ENCODE results near the gene C11orf16. TPM values are rescaled to one million over a fixed set of nuclear protein-coding genes. Genes with fewer than 3 reads are reported as not detected.
"Not testable (repeated sequence)": the region's sequence is repeated elsewhere in the genome, so short reads cannot be mapped to it uniquely, and the experiment has no call there.

The C11orf16 gene
- total RNA-seq, 1 donor from 2014 or later: not detected

GRCh38 chr11:8908099-8908498 is 24.6 kb downstream of the C11orf16 start:
- DNase-seq: no peak
- H3K27me3 Mint-ChIP-seq: peaks cover 2% of the 10 kb centered on the region
- ATAC-seq (ENCODE audit: low read depth): no peak
- H3K27ac Mint-ChIP-seq: no peak overlapping the region
- ChIA-PET CTCF (no interaction called here), POLR2A (no interaction called here)
- no peak overlapping the region for H3K4me3 Mint-ChIP-seq
- intact Hi-C loops (cut with micrococcal nuclease): no loop called here
- H3K4me1 Mint-ChIP-seq: peaks cover 22% of the 10 kb centered on the region
- H3K9me3 Mint-ChIP-seq: no peaks in the 10 kb centered on the region
- TF ChIP-seq, protein P1, sequence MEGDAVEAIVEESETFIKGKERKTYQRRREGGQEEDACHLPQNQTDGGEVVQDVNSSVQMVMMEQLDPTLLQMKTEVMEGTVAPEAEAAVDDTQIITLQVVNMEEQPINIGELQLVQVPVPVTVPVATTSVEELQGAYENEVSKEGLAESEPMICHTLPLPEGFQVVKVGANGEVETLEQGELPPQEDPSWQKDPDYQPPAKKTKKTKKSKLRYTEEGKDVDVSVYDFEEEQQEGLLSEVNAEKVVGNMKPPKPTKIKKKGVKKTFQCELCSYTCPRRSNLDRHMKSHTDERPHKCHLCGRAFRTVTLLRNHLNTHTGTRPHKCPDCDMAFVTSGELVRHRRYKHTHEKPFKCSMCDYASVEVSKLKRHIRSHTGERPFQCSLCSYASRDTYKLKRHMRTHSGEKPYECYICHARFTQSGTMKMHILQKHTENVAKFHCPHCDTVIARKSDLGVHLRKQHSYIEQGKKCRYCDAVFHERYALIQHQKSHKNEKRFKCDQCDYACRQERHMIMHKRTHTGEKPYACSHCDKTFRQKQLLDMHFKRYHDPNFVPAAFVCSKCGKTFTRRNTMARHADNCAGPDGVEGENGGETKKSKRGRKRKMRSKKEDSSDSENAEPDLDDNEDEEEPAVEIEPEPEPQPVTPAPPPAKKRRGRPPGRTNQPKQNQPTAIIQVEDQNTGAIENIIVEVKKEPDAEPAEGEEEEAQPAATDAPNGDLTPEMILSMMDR (IDR thresholded peaks at IDR 0.05): no peak
- no peaks in the 10 kb centered on the region for H3K36me3 Mint-ChIP-seq (ENCODE audit: low read depth)

- H3K36me3 Mint-ChIP-seq (ENCODE audit: low read depth): no peaks in the 10 kb centered on the region
- intact Hi-C loops (cut with micrococcal nuclease): no loop called here
- ChIA-PET CTCF (no interaction called here), POLR2A (no interaction called here)
- H3K9me3 Mint-ChIP-seq: peaks cover 2% of the 10 kb centered on the region
- TF ChIP-seq, protein P1 (IDR thresholded peaks at IDR 0.05): no peak
- H3K4me1 Mint-ChIP-seq: peaks cover 18% of the 10 kb centered on the region
- no peak overlapping the region for H3K4me3 Mint-ChIP-seq
- ATAC-seq (ENCODE audit: low read depth) (no peak), DNase-seq (no peak)
- no peak overlapping the region for H3K27ac Mint-ChIP-seq
- peaks cover 7% of the 10 kb centered on the region for H3K27me3 Mint-ChIP-seq
Observed at GRCh38 chr11:8907116-8907515, 25.6 kb downstream of the C11orf16 start.

DNA sequence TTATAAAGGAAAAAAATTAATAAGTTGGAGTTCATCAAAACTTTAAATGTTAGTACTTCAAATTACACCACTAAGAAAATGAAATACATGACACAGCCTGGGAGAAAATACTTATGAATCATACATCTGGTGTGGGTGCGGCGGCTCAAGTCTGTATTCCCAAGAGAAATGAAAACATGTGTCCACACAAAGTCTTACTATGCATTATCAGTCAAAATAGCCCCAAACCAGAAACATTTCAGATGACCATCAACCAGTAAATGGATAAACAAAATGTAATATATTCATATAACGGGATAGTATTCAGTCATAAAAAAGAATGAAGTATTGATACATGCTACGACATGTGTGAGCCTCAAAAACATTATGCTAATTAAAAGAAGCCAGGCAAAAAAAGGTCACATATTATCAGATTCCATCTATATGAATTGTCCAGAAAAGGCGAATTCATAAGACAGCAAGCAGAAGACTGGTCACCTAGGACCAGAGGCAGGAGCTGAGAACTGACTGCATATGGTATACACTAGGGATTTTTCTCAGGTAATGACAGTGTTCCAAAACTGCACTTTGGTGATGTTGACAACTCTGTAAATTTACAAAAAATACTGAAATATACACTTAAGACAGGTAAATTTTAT is 27.1 kb downstream of the C11orf16 start:
- peaks cover 18% of the 10 kb centered on the region for H3K4me1 Mint-ChIP-seq
- intact Hi-C loops (cut with micrococcal nuclease): no loop called here
- CTCF ChIA-PET: no interaction called here
- peaks cover 5% of the 10 kb centered on the region for H3K9me3 Mint-ChIP-seq
- DNase-seq: no peak
- no peak for ATAC-seq (ENCODE audit: low read depth)
- peaks cover 12% of the 10 kb centered on the region for H3K27me3 Mint-ChIP-seq
- POLR2A ChIA-PET: no interaction called here
- TF ChIP-seq, protein P1 (IDR thresholded peaks at IDR 0.05): no peak
- H3K4me3 Mint-ChIP-seq: no peak overlapping the region
- H3K27ac Mint-ChIP-seq: no peak overlapping the region
- H3K36me3 Mint-ChIP-seq (ENCODE audit: low read depth): no peaks in the 10 kb centered on the region

GRCh38 chr11:8899119-8899753 is 33.5 kb downstream of the C11orf16 start:
- H3K9me3 Mint-ChIP-seq: peaks cover 20% of the 10 kb centered on the region
- DNase-seq (no peak), ATAC-seq (ENCODE audit: low read depth) (no peak)
- intact Hi-C loops (cut with micrococcal nuclease): no loop called here
- H3K4me3 Mint-ChIP-seq: no peak overlapping the region
- CTCF ChIA-PET: no interaction called here
- peaks cover 12% of the 10 kb centered on the region for H3K27me3 Mint-ChIP-seq
- POLR2A ChIA-PET: no interaction called here
- no peaks in the 10 kb centered on the region for H3K4me1 Mint-ChIP-seq
- peaks cover 7% of the 10 kb centered on the region for H3K36me3 Mint-ChIP-seq (ENCODE audit: low read depth)
- TF ChIP-seq, protein P1 (IDR thresholded peaks at IDR 0.05): no peak
- no peak overlapping the region for H3K27ac Mint-ChIP-seq

GRCh38 chr11:8891185-8891584 is 41.6 kb downstream of the C11orf16 start:
- H3K4me3 Mint-ChIP-seq; H3K36me3 Mint-ChIP-seq (ENCODE audit: low read depth); DNase-seq; H3K9me3 Mint-ChIP-seq; H3K27ac Mint-ChIP-seq; intact Hi-C loops (cut with micrococcal nuclease); ATAC-seq (ENCODE audit: low read depth); H3K4me1 Mint-ChIP-seq; CTCF ChIA-PET; POLR2A ChIA-PET: not testable (repeated sequence)
- H3K27me3 Mint-ChIP-seq: peaks cover 30% of the 10 kb centered on the region
